Astrocyte of the cerebellum (primary cell): Measurements from ENCODE around the gene TSPAN14.

ENCODE experiments used
- DNase-seq: peaks from one replicate; pipeline ENCODE4 v3.0.0-alpha.2; 2011; ENCODE audit warnings: low read depth
- H3K4me3 ChIP-seq: 2 replicates; pipeline ENCODE4 v1.5.1; 2011; ENCODE audit warnings: mild to moderate bottlenecking, low read depth, low read length, moderate library complexity
- CTCF ChIP-seq: IDR thresholded peaks from 2 replicates; pipeline ENCODE4 v1.5.1; 2012; ENCODE audit warnings: low read length, low read depth, moderate library complexity, mild to moderate bottlenecking; ENCODE audit errors: missing control alignments
- in situ Hi-C: cut with HindIII; loops from 2 replicates; pipeline ENCODE4 v1.10.0; 2017; ENCODE audit warnings: low sequenced_read_pairs

The TSPAN14 gene

GRCh38 chr10:80447436-80448190 is 6.5 kb upstream of the TSPAN14 start:
- no peak for TF ChIP-seq CTCF
- in situ Hi-C loops = no loop called here
- no peak for DNase-seq
- H3K4me3 ChIP-seq = no peak overlapping the region

- in situ Hi-C loops = no loop called here
- H3K4me3 ChIP-seq = no peak overlapping the region
- TF ChIP-seq CTCF = no peak
- DNase-seq = no peak
Observed at GRCh38 chr10:80448209-80448942, 5.7 kb upstream of the TSPAN14 start.

GRCh38 chr10:80449520-80449919 is 4.6 kb upstream of the TSPAN14 start:
- no peak for TF ChIP-seq CTCF
- in situ Hi-C loops = no loop called here
- no peak overlapping the region for H3K4me3 ChIP-seq
- DNase-seq = no peak

- in situ Hi-C loops = no loop called here
- no peak for TF ChIP-seq CTCF
- H3K4me3 ChIP-seq = no peak overlapping the region
- DNase-seq = no peak
Observed at GRCh38 chr10:80451132-80451531, 3.0 kb upstream of the TSPAN14 start.

GRCh38 chr10:80452069-80452468 is 2.0 kb upstream of the TSPAN14 start:
- TF ChIP-seq CTCF = no peak
- DNase-seq = no peak
- in situ Hi-C loops = no loop called here
- H3K4me3 ChIP-seq = no peak overlapping the region

GRCh38 chr10:80452640-80453039 is 1.5 kb upstream of the TSPAN14 start:
- in situ Hi-C loops = no loop called here
- TF ChIP-seq CTCF = no peak
- H3K4me3 ChIP-seq = no peak overlapping the region
- DNase-seq = no peak
